IPS-20b (cell line): ENCODE results near the gene RFC1.
"Not testable (repeated sequence)": the region's sequence is repeated elsewhere in the genome, so short reads cannot be mapped to it uniquely, and the experiment has no call there.

ENCODE experiments used
- H3K27ac ChIP-seq: one replicate; pipeline ENCODE4 v1.5.1; 2013; ENCODE audit warnings: low read length
- H3K27me3 ChIP-seq: 2 replicates; pipeline ENCODE4 v1.6.1; 2013; ENCODE audit warnings: mild to moderate bottlenecking, low read length, inconsistent platforms; ENCODE audit not compliant: insufficient read depth
- H3K36me3 ChIP-seq: 2 replicates; pipeline ENCODE4 v1.6.1; 2013; ENCODE audit warnings: low read depth, mild to moderate bottlenecking, inconsistent platforms, low read length, moderate library complexity; ENCODE audit not compliant: insufficient read depth
- H3K4me1 ChIP-seq: 2 replicates; pipeline ENCODE4 v1.6.1; 2013; ENCODE audit warnings: mild to moderate bottlenecking, control low read depth, inconsistent platforms, low read length, moderate library complexity; ENCODE audit not compliant: insufficient read depth
- H3K4me3 ChIP-seq: 2 replicates; pipeline ENCODE4 v1.5.1; 2013; ENCODE audit warnings: mild to moderate bottlenecking, low read length, inconsistent platforms
- H3K9ac ChIP-seq: 2 replicates; pipeline ENCODE4 v1.6.1; 2013; ENCODE audit warnings: low read depth, mild to moderate bottlenecking, inconsistent platforms, low read length, moderate library complexity
- H3K9me3 ChIP-seq: 2 replicates; pipeline ENCODE4 v1.6.1; 2013; ENCODE audit warnings: mild to moderate bottlenecking, low read depth, low read length, inconsistent platforms; ENCODE audit not compliant: insufficient read depth

RFC1 gene

DNA sequence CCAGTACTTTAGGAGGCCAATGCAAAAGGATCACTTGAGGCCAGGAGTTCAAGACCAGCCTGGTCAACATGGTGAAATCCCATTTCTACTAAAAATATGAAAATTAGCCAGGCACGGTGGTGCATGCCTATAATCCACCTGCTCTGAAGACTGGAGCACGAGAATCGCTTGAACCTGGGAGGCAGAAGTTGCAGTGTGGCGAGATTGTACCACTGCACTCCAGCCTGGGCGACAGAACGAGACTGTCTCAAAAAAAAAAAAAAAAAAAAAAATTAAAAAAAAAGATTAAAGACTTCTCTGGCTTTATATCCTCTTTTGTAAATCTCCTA lies 13.0 kb downstream of the RFC1 start:
- not testable (repeated sequence) for H3K27ac ChIP-seq, H3K27me3 ChIP-seq, H3K4me1 ChIP-seq, H3K9ac ChIP-seq, H3K4me3 ChIP-seq, H3K9me3 ChIP-seq
- peaks cover 24% of the 10 kb centered on the region for H3K36me3 ChIP-seq

DNA sequence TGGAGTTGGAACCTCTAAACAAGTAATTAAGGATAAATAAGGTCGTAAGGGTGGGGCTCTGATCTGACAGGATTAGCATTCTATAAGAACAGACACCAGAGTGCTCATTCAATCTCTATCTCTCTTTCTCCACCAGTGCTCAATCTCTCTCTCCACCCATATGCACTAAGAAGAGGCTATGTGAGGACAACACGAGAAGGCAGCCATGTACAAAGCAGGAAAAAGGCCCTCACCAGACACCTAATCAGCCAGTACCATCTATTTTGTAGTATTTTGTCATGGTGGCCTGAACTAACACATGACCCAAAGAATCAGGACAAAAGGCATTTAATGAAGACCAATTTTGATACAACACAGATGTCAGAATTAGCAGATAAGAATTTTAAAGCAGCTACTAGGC lies 16.8 kb downstream of the RFC1 start:
- H3K27ac ChIP-seq: no peak overlapping the region
- H3K9me3 ChIP-seq: no peaks in the 10 kb centered on the region
- no peaks in the 10 kb centered on the region for H3K27me3 ChIP-seq
- no peaks in the 10 kb centered on the region for H3K4me1 ChIP-seq
- peaks cover 44% of the 10 kb centered on the region for H3K36me3 ChIP-seq
- no peak overlapping the region for H3K9ac ChIP-seq
- no peak overlapping the region for H3K4me3 ChIP-seq

DNA sequence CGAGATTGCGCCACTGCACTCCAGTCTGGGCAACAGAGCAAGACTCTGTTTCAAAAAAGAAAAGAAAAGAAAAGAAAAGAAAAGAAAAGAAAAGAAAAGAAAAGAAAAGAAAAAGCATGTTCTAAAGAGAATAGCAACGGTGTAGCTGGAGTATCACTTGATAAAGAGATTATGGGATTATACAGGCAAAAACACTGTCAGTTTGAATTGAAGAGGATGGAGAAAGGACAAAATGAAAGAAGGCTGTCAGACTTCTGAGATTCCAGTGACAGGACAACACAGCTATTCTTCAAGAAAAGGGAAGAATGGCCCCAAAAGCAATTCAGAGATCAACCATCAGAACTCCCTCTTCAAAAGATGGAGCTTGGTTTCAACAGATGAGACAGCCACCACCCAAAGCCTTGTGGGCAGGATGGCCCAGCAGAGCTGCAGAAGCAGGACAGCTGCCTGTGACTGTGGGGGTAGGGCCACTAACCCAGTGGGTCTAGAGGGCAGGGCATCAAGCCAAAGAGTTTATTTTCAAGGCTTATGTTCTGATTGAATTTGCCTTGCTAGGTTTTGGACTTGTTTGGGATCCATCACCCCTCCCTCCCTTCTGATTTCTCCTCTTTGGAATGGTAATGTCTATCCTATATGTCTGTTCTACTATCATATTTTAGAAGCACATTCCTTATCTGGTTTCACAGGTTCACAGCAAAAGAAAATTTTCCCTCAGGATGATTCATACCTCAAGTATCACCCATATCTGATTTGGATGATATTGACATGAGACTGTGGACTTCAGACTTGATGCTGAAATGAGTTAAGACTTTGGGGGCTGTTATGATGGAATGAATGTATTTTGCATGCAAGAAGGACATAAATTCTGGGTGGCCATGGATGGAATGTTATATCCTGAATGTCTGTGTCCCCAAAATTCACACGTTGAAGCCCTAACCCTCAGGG lies 17.5 kb downstream of the RFC1 start:
- H3K36me3 ChIP-seq: peaks cover 51% of the 10 kb centered on the region

DNA sequence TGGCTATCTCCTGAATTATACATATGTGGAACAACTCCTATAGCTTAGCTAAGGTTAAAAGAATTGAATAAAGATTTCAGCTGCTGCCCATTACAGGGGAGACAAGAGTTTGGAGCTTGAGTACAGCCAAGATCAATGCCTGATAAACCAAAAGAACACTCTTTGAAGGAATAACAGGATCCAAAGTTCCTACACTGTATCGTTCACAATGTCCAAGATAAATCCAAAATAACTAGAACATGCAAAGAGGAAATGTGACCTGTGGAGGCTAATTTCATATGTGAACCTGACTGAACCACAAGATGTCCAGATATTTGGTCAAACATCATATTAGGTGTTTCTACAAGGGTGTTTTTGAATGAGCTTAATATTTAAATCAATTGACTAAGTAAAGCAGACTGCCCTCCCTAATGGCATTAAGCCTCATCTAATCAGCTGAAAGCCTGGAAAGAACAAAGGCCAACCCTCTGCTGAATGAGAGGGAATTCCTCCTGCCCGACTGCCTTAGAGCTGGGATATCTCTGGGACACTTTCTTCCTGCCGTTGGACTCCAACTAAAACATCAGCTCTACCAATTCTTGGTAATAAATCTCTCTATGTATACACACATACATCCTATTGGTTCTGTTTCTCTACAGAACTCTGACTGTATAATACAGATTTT lies 19.2 kb downstream of the RFC1 start:
- H3K36me3 ChIP-seq: peaks cover 64% of the 10 kb centered on the region
- H3K4me3 ChIP-seq: no peak overlapping the region
- no peaks in the 10 kb centered on the region for H3K4me1 ChIP-seq
- no peaks in the 10 kb centered on the region for H3K27me3 ChIP-seq
- no peak overlapping the region for H3K9ac ChIP-seq
- H3K9me3 ChIP-seq: no peaks in the 10 kb centered on the region
- no peak overlapping the region for H3K27ac ChIP-seq

More for the DNA sequence above, 17.5 kb downstream of the RFC1 start:
- Histone ChIP-seq H3K9ac (no peak overlapping the region), H3K27me3 (no peaks in the 10 kb centered on the region), H3K9me3 (no peaks in the 10 kb centered on the region), H3K27ac (no peak overlapping the region), H3K4me3 (no peak overlapping the region), H3K4me1 (no peaks in the 10 kb centered on the region)

DNA sequence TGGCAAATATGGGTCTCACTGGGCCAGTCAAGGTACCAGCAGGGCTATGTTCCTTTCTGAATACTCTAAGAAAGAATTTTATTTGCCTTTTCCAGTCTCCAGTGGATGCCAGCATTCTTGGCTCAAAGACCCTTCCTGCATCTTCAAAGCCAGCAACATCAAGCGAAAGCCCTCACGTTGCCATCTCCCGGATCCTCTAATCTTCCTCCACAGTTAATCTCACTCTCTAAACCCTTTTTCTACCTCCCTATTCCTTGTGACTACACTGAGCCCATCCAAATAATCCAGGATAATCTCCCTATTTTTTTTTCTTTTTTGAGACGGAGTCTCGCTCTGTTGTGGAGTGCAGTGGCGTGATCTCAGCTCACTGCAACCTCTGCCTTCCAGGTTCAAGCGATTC lies 23.4 kb downstream of the RFC1 start:
- H3K9ac ChIP-seq: no peak overlapping the region
- no peak overlapping the region for H3K27ac ChIP-seq
- H3K27me3 ChIP-seq: no peaks in the 10 kb centered on the region
- no peaks in the 10 kb centered on the region for H3K4me1 ChIP-seq
- H3K9me3 ChIP-seq: no peaks in the 10 kb centered on the region
- no peak overlapping the region for H3K4me3 ChIP-seq
- peaks cover 67% of the 10 kb centered on the region for H3K36me3 ChIP-seq

DNA sequence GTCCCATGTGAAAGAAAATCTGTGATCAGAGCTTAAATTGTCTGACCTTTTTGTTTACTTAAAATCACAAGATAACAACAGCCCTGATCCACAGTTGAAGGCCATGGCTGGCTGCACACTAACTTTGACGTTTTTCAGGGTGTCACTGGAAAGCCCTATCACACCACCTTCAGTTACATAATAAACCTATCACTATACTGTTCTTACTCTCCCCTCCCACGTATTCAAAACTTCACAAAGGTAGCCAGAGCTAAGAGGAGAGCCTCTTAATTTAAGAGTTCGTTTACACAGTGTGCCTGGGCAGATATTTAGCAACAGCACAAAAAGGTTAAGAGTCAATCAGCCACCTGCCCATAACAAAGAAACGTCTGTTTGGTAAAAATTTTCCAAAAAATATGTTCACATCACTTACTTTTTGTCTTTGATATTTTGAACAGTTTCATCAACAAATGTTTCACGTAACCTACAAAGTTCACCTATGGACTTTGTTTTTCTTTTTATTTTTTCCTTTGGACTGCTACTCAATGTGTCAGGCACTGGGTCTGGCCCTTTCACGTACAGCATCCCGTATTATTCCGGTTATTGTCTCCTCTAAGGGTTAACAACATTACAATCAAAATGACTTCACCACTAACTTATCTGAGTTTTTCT lies 25.0 kb downstream of the RFC1 start:
- Histone ChIP-seq H3K9me3 (no peaks in the 10 kb centered on the region), H3K27ac (no peak overlapping the region), H3K4me1 (no peaks in the 10 kb centered on the region), H3K4me3 (no peak overlapping the region), H3K36me3 (peaks cover 56% of the 10 kb centered on the region), H3K9ac (no peak overlapping the region), H3K27me3 (no peaks in the 10 kb centered on the region)

DNA sequence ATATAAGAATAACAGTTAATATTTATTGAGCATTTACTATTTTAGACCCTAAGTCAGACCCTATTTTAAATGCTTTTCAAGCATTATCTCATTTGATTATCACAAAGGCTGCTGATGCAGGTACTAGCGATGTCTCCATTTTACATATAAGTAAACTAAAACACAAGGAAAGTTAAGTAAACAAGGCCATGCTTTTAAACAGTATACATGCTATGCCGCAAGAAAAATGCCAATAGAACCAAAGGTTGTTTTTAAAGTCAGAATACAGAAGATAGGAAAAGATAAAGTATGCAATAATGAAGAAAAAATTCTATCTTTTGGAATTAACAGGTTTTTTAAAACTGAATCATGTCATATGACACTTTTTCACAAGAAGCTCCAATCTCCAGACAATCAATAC lies 26.2 kb downstream of the RFC1 start:
- peaks cover 53% of the 10 kb centered on the region for H3K36me3 ChIP-seq
- H3K9me3 ChIP-seq: no peaks in the 10 kb centered on the region
- H3K4me1 ChIP-seq: no peaks in the 10 kb centered on the region
- H3K4me3 ChIP-seq: no peak overlapping the region
- no peaks in the 10 kb centered on the region for H3K27me3 ChIP-seq
- no peak overlapping the region for H3K27ac ChIP-seq
- no peak overlapping the region for H3K9ac ChIP-seq

DNA sequence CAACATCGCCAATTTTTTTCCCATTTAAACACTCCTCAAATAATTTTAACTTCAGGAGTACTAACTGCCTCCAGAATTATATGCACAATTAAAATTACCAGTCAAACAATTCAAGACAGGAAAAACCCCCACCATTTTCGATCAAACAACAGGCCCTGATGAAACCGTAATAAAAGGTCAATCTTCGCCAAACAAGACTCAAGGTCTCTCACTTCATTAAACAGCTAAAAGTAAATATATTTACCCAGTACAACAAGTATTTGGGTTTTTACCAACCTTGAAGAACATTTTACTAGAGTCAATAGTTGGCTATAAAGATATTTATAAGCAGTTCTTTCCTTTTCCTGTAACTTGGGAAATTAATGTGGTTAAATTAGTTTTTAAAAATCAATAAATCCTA lies 28.3 kb downstream of the RFC1 start:
- Histone ChIP-seq H3K4me1 (no peaks in the 10 kb centered on the region), H3K9ac (no peak overlapping the region), H3K4me3 (no peak overlapping the region), H3K27ac (no peak overlapping the region), H3K36me3 (peaks cover 37% of the 10 kb centered on the region), H3K27me3 (no peaks in the 10 kb centered on the region), H3K9me3 (no peaks in the 10 kb centered on the region)

DNA sequence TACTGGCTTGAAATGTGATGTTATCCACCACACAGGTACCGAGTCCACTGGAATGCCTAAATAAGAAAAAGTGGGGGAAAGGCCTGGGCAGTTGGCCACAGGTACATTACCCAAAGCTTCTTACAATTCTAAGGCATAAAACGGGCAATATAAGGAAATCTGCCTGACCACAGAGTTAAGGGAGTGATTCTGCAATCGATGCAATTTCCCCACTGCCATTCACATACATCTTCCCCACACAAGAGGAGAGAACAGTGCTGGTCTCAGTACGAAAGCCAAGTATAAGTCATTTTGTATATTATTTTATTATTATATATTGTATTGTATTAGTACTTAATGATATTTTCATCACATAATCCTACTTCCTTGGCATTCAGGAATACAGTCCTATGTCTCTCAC lies 30.6 kb downstream of the RFC1 start:
- Histone ChIP-seq H3K4me3 (no peak overlapping the region), H3K27ac (no peak overlapping the region), H3K9ac (no peak overlapping the region), H3K4me1 (no peaks in the 10 kb centered on the region), H3K9me3 (no peaks in the 10 kb centered on the region), H3K36me3 (peaks cover 15% of the 10 kb centered on the region; the same call in 1 of the 2 replicates), H3K27me3 (no peaks in the 10 kb centered on the region)

DNA sequence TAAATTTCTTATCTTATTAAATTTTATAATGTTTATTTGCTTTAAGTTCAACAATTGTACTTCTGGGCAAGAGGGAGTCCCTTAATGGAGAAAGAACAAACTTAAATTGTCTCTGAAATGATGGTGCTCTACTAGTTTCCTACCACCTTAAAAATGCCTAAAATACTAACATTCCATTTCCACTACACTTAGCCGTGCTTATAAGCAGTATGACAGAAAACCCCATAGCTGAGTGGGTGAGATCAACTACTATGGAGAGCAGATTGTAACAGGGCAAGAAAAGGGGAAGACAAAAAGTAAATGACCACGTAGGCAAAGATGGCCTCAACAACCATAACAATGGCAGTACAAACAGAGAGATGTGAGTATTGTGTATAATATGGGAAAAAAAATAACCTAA lies 35.0 kb downstream of the RFC1 start:
- Histone ChIP-seq H3K9me3 (no peaks in the 10 kb centered on the region), H3K36me3 (peaks cover 19% of the 10 kb centered on the region), H3K27ac (no peak overlapping the region), H3K4me1 (no peaks in the 10 kb centered on the region), H3K9ac (no peak overlapping the region), H3K4me3 (no peak overlapping the region), H3K27me3 (no peaks in the 10 kb centered on the region)

DNA sequence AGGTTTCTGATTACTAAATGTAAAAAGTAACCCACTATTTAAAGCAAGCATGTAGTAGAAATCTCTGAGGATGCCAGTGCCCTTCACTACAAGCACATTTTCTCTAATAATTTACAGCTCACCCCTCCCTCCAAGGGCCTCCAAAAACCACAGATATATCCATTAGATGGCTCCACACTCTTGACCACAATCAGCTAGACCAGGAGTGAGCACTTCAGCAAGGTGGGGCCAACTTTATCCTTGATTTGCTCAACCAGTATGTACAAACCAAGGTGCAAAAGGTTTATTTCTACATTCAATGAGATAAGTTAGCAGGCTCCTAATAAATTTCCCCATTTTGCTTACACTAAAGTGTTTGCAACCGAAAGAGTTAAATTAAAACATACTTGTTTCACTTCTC lies 35.8 kb downstream of the RFC1 start:
- Histone ChIP-seq H3K9ac (no peak overlapping the region), H3K36me3 (peaks cover 27% of the 10 kb centered on the region)

More for the DNA sequence above, 35.8 kb downstream of the RFC1 start:
- no peaks in the 10 kb centered on the region for H3K4me1 ChIP-seq
- no peak overlapping the region for H3K27ac ChIP-seq
- no peaks in the 10 kb centered on the region for H3K27me3 ChIP-seq
- H3K9me3 ChIP-seq: no peaks in the 10 kb centered on the region
- no peak overlapping the region for H3K4me3 ChIP-seq
